ENCODE data around the gene HP1BP3. TPM values are rescaled to one million over a fixed set of nuclear protein-coding genes. Genes with fewer than 3 reads are reported as not detected.
A peak's percentile ranks its signal among the peaks of the same experiment; 100 is the strongest.

Gene HP1BP3
- total and polyA plus RNA-seq, 7 donors = 54.6 to 269 (median 158) TPM

GRCh38 chr1:20700636-20701215 is 86.4 kb downstream of the HP1BP3 start:
- DNase-seq = no peak
- WGBS, 2 donors = 70 to 81% methylated on average over 17 of the region's 17 CpGs
- no peaks in the 10 kb centered on the region for H3K9me3 ChIP-seq
- H3K4me1 ChIP-seq = peaks cover 0 to 33% (median 27%) of the 10 kb centered on the region in 4 donors
- TF ChIP-seq EP300 (IDR thresholded peaks at IDR 0.05) (no peak), POLR2A (IDR thresholded peaks at IDR 0.05) (no peak), CTCF (IDR thresholded peaks at IDR 0.05) (no peak), POLR2AphosphoS5 (IDR thresholded peaks at IDR 0.05) (no peak)
- no peak overlapping the region for H3K4me3 ChIP-seq
- no peak overlapping the region for H3K27ac ChIP-seq
- H3K27me3 ChIP-seq = no peaks in the 10 kb centered on the region
- intact Hi-C loops (cut with DNase I) = no loop called here
- H3K36me3 ChIP-seq = no peaks in the 10 kb centered on the region

- 85 to 90% methylated on average over 9 of the region's 9 CpGs for WGBS, 2 donors
- no peak overlapping the region for H3K27ac ChIP-seq
- peaks cover 0 to 33% (median 27%) of the 10 kb centered on the region in 4 donors for H3K4me1 ChIP-seq
- no peak for DNase-seq
- H3K4me3 ChIP-seq = no peak overlapping the region
- H3K36me3 ChIP-seq = no peaks in the 10 kb centered on the region
- no peaks in the 10 kb centered on the region for H3K27me3 ChIP-seq
- H3K9me3 ChIP-seq = no peaks in the 10 kb centered on the region
- TF ChIP-seq POLR2A (IDR thresholded peaks at IDR 0.05) (no peak), POLR2AphosphoS5 (IDR thresholded peaks at IDR 0.05) (no peak), EP300 (IDR thresholded peaks at IDR 0.05) (no peak)
- intact Hi-C loops (cut with DNase I) = loop anchor here (5.0 kb wide), 2 partner anchors 88 to 478 kb away; partner anchors contain the start of genes EIF4G3 and HP1BP3
These were observed 87.5 kb downstream of the HP1BP3 start for GRCh38 chr1:20699558-20699957.

DNA sequence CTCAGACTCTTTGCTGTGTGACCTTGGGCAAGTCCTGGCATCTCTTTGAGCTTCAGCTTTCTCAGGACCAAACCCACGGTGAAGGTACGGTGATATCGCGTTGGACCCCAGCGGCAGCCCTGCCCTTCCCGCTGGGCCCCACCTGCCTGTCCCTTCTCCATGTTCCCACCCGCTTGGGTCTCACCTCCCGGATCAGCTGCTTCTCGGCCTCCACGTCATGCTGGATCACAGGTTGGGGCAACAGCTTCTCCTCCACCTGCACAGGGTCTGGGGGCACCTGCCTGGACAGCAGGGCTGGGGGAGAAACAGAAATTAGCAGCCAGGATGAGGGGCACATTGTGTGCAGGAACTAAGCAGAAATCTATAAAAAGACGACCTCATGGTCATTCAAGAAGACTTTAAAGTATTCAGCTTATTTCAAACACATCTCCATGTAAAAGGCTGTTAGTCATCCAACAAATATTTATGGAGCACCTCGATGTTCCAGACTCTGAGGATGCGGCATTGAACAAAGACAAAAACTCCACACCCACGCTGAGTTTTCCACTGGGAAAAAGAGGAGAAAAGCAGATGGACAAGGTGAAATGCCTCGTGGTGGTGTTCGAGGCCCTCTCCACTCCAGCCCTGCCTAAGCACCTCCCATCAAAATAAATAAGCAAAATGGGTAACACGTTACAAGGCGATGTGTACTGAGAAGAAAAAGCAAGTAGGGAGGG is 88.8 kb downstream of the HP1BP3 start:
- Histone ChIP-seq H3K4me3 (no peak overlapping the region), H3K4me1 (peaks cover 0 to 33% (median 27%) of the 10 kb centered on the region in 4 donors), H3K36me3 (no peaks in the 10 kb centered on the region), H3K27me3 (no peaks in the 10 kb centered on the region), H3K27ac (peak overlapping the region; percentile 80 to 92 (median 88)), H3K9me3 (no peaks in the 10 kb centered on the region)
- intact Hi-C loops (cut with DNase I) = loop anchor here (5.0 kb wide), 2 partner anchors 89 to 479 kb away; partner anchors contain the start of genes EIF4G3 and HP1BP3
- DNase-seq = no peak
- WGBS, 2 donors = 82 to 88% methylated on average over 18 of the region's 18 CpGs
- TF ChIP-seq POLR2AphosphoS5 (IDR thresholded peaks at IDR 0.05) (no peak), POLR2A (IDR thresholded peaks at IDR 0.05) (no peak), EP300 (IDR thresholded peaks at IDR 0.05) (no peak), CTCF (IDR thresholded peaks at IDR 0.05) (no peak)

- H3K27me3 ChIP-seq = no peaks in the 10 kb centered on the region
- H3K9me3 ChIP-seq = no peaks in the 10 kb centered on the region
- H3K36me3 ChIP-seq = no peaks in the 10 kb centered on the region
- no peak for DNase-seq
- intact Hi-C loops (cut with DNase I) = loop anchor here (1.0 to 5.0 kb wide), 3 partner anchors 36 to 480 kb away; partner anchors contain the start of genes EIF4G3 and HP1BP3
- peaks cover 0 to 33% (median 27%) of the 10 kb centered on the region in 4 donors for H3K4me1 ChIP-seq
- H3K27ac ChIP-seq = peak overlapping the region; percentile 80 to 92 (median 88)
- 81 to 88% methylated on average over 12 of the region's 12 CpGs for WGBS, 2 donors
- no peak for TF ChIP-seq POLR2AphosphoS5 (IDR thresholded peaks at IDR 0.05)
- no peak for TF ChIP-seq EP300 (IDR thresholded peaks at IDR 0.05)
- no peak for TF ChIP-seq POLR2A (IDR thresholded peaks at IDR 0.05)
- no peak for TF ChIP-seq CTCF (IDR thresholded peaks at IDR 0.05)
- H3K4me3 ChIP-seq = peak overlapping the region in 2 of 4 donors; percentile 62
These were observed 89.5 kb downstream of the HP1BP3 start for GRCh38 chr1:20697563-20697962.

All from sigmoid colon (tissue), 7 donors.